A549 (cell line): ENCODE measurements around the gene OR52L1. TPM values are rescaled to one million over a fixed set of nuclear protein-coding genes. Genes with fewer than 3 reads are reported as not detected.

Experiments used
- ATAC-seq, 2 experiments: fragments of 200-7000 bp in 1 of 2; fragments of >200 bp in 1 of 2; cut with Nextera tagmentation in 1 of 2; cut with Tn5 transposase in 1 of 2; 3 replicates each; pipeline versions ENCODE4 v1.8.0 to v1.9.1; 2018 to 2020; ENCODE audit warnings: mild to moderate bottlenecking in 1 of 2, moderate library complexity in 1 of 2
- CTCF ChIA-PET: fragments of 300-600 bp; sonication (Branson Sonifier 250); formaldehyde crosslinking; extraction: SDS; loops from one replicate; lab custom pipeline; 2021; ENCODE audit warnings: antibody characterized with exemption, inconsistent platforms; lab: Yijun Ruan, JAX
- POLR2A ChIA-PET: fragments of 350-600 bp; formaldehyde crosslinking; extraction: SDS; loops from one replicate; lab custom pipeline; 2021; ENCODE audit warnings: antibody characterized with exemption, inconsistent platforms; lab: Yijun Ruan, JAX
- DNase-seq, 2 experiments: peaks; one replicate each; pipeline versions ENCODE4 v3.0.0 to v3.0.0-alpha.2; 2011 to 2016; ENCODE audit warnings: low read depth in 1 of 2, low spot score in 1 of 2
- FAIRE-seq: peaks from 2 replicates; lab custom pipeline; 2011; peaks lifted over from hg19 to GRCh38; lab: Jason Lieb, UNC
- H3K27ac ChIP-seq, 2 experiments: fragments of >200 bp; sonication (Bioruptor Twin); formaldehyde crosslinking; 3 replicates each; pipeline ENCODE4 v1.5.1; 2016 to 2017
- H3K4me1 ChIP-seq: fragments of >200 bp; sonication (Bioruptor Twin); formaldehyde crosslinking; 3 replicates; pipeline ENCODE4 v1.6.1; 2016
- H3K4me2 ChIP-seq: fragments of >200 bp; sonication (Bioruptor Twin); formaldehyde crosslinking; 3 replicates; pipeline ENCODE4 v1.6.1; 2016
- H3K4me3 ChIP-seq: fragments of >200 bp; sonication (Bioruptor Twin); formaldehyde crosslinking; 3 replicates; pipeline ENCODE4 v1.5.1; 2016
- H3K9me3 ChIP-seq: fragments of >200 bp; sonication (Bioruptor Twin); formaldehyde crosslinking; 3 replicates; pipeline ENCODE4 v1.6.1; 2016
- MAFK ChIP-seq: fragments of 450-650 bp; IDR thresholded peaks from 2 replicates; pipeline ENCODE4 v1.6.1; 2014; ENCODE audit not compliant: partially characterized antibody
- POLR2A ChIP-seq: IDR thresholded peaks from 2 replicates; pipeline ENCODE4 v1.6.1; 2012; ENCODE audit warnings: mild to moderate bottlenecking, low read length
- WGBS: methylation state at CpG from one replicate; pipeline ENCODE4 v1.1.6; 2017; ENCODE audit errors: missing lambda C conversion rate; 5-methylcytosine and 5-hydroxymethylcytosine counted together
- polyA plus RNA-seq, 4 experiments: library from polyadenylated mRNA; depleted of rRNA in 3 of 4; stranded (reverse); fragments of >200 nt; fragmentation: RNase III in 1 of 4; extraction: RNeasy Plus Mini Kit Qiagen cat#74134 plus additional on column Dnase treatment in 1 of 4; gene quantifications; 2 replicates in 3 of 4; 3 replicates in 1 of 4; pipeline ENCODE4 v1.2.3, GENCODE V29; 2011 to 2017
- small RNA-seq, 6 experiments: library from RNA; depleted of rRNA; stranded (forward); fragments of <200 nt; gene quantifications; one replicate each; pipeline ENCODE3, GENCODE V24; 2012

The OR52L1 gene
- polyA plus RNA-seq, 2 of the 4 experiments (the other 2 are of a cell fraction) = not detected

DNA sequence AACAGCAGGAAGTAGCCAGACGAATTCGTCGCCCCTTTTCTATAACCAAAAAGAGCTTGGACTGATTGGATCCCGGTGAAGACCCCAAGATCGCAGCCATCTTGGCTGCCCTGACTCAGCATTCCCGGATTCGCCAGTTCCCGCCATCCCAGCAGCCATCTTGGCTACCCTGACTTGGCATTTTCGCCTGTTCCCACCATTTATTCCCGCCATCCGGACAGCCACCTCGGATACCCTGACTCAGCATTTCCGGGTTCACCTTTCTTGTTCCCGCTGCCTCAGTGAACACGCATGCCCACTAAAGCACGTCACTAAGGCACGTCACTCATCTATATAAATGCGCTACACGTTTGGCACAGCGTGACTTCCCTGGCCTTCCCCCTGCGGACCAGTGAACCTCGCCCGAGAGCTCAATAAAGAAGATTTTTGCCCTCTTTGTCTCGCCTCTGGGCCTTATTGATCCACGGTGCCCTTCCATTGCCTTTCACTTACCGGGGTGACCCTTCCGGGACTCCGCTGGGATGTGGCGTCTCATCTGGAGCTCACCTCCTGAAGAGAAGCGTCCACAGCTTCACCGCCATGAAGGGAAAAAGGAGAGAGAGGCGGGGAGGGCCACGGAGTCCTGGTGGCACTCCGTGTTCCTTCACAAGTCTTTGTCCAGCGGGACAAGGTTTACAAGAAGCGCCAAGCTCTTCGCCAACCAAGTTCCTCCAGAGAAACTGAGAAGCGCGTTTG is 48.8 kb downstream of the OR52L1 start:
- POLR2A ChIA-PET = no interaction called here
- no peak overlapping the region for H3K4me2 ChIP-seq
- CTCF ChIA-PET = no interaction called here
- 67% methylated on average over 39 of the region's 39 CpGs for WGBS
- DNase-seq (no peak), ATAC-seq (no peak), FAIRE-seq (no peak)
- H3K4me3 ChIP-seq = no peak overlapping the region
- H3K27ac ChIP-seq = no peak overlapping the region
- no peaks in the 10 kb centered on the region for H3K4me1 ChIP-seq
- TF ChIP-seq POLR2A = no peak
- TF ChIP-seq MAFK = peak; percentile 75
- H3K9me3 ChIP-seq = peaks cover 1% of the 10 kb centered on the region; the same call in 1 of the 3 replicates

Small RNAs within 50 kb of the gene (small RNA-seq; reads per million reads assigned to genes)
- gene RNA5SP329 = 0 reads per million in 6 experiments

Other genes starting within 250 kb of the OR52L1 start
- gene OR52N4, start 232.7 kb downstream of the OR52L1 start, polyA plus RNA-seq (2011; rRNA removed) = not detected in 2 replicates
- gene OR52N4, start 232.7 kb downstream of the OR52L1 start, polyA plus RNA-seq (2017; fragmentation: RNase III; extraction: RNeasy Plus Mini Kit Qiagen cat#74134 plus additional on column Dnase treatment) = not detected in 3 replicates
- not detected in 2 replicates for gene OR52N5, start 203.6 kb downstream of the OR52L1 start, polyA plus RNA-seq (2011; rRNA removed)
- not detected in 3 replicates for gene OR52N5, start 203.6 kb downstream of the OR52L1 start, polyA plus RNA-seq (2017; fragmentation: RNase III; extraction: RNeasy Plus Mini Kit Qiagen cat#74134 plus additional on column Dnase treatment)
- not detected in 2 replicates for gene OR52N1, start 195.7 kb downstream of the OR52L1 start, polyA plus RNA-seq (2011; rRNA removed)
- not detected in 3 replicates for gene OR52N1, start 195.7 kb downstream of the OR52L1 start, polyA plus RNA-seq (2017; fragmentation: RNase III; extraction: RNeasy Plus Mini Kit Qiagen cat#74134 plus additional on column Dnase treatment)
- not detected in 2 replicates for gene OR52N2, start 178.1 kb downstream of the OR52L1 start, polyA plus RNA-seq (2011; rRNA removed)
- gene OR52N2, start 178.1 kb downstream of the OR52L1 start, polyA plus RNA-seq (2017; fragmentation: RNase III; extraction: RNeasy Plus Mini Kit Qiagen cat#74134 plus additional on column Dnase treatment) = not detected in 3 replicates
- not detected in 2 replicates for gene OR52E6, start 145.1 kb downstream of the OR52L1 start, polyA plus RNA-seq (2011; rRNA removed)
- not detected in 3 replicates for gene OR52E6, start 145.1 kb downstream of the OR52L1 start, polyA plus RNA-seq (2017; fragmentation: RNase III; extraction: RNeasy Plus Mini Kit Qiagen cat#74134 plus additional on column Dnase treatment)
- not detected in 2 replicates for gene OR52E8, start 129.3 kb downstream of the OR52L1 start, polyA plus RNA-seq (2011; rRNA removed)
- gene OR52E8, start 129.3 kb downstream of the OR52L1 start, polyA plus RNA-seq (2017; fragmentation: RNase III; extraction: RNeasy Plus Mini Kit Qiagen cat#74134 plus additional on column Dnase treatment) = not detected in 3 replicates
- gene OR52E4, start 106.4 kb downstream of the OR52L1 start, polyA plus RNA-seq (2011; rRNA removed) = not detected in 2 replicates
- not detected in 3 replicates for gene OR52E4, start 106.4 kb downstream of the OR52L1 start, polyA plus RNA-seq (2017; fragmentation: RNase III; extraction: RNeasy Plus Mini Kit Qiagen cat#74134 plus additional on column Dnase treatment)
- not detected in 2 replicates for gene OR52E5, start 93.8 kb downstream of the OR52L1 start, polyA plus RNA-seq (2011; rRNA removed)
- not detected in 3 replicates for gene OR52E5, start 93.8 kb downstream of the OR52L1 start, polyA plus RNA-seq (2017; fragmentation: RNase III; extraction: RNeasy Plus Mini Kit Qiagen cat#74134 plus additional on column Dnase treatment)
- not detected in 2 replicates for gene OR56A3, start 44.7 kb downstream of the OR52L1 start, polyA plus RNA-seq (2011; rRNA removed)
- gene OR56A3, start 44.7 kb downstream of the OR52L1 start, polyA plus RNA-seq (2017; fragmentation: RNase III; extraction: RNeasy Plus Mini Kit Qiagen cat#74134 plus additional on column Dnase treatment) = not detected in 3 replicates
- not detected in 2 replicates for gene OR56A5, start 18.5 kb downstream of the OR52L1 start, polyA plus RNA-seq (2011; rRNA removed)
- not detected in 3 replicates for gene OR56A5, start 18.5 kb downstream of the OR52L1 start, polyA plus RNA-seq (2017; fragmentation: RNase III; extraction: RNeasy Plus Mini Kit Qiagen cat#74134 plus additional on column Dnase treatment)
- gene OR56A4, start 20.0 kb upstream of the OR52L1 start, polyA plus RNA-seq (2011; rRNA removed) = not detected in 2 replicates
- not detected in 3 replicates for gene OR56A4, start 20.0 kb upstream of the OR52L1 start, polyA plus RNA-seq (2017; fragmentation: RNase III; extraction: RNeasy Plus Mini Kit Qiagen cat#74134 plus additional on column Dnase treatment)
- not detected in 2 replicates for gene OR56A1, start 43.8 kb upstream of the OR52L1 start, polyA plus RNA-seq (2011; rRNA removed)
- not detected in 3 replicates for gene OR56A1, start 43.8 kb upstream of the OR52L1 start, polyA plus RNA-seq (2017; fragmentation: RNase III; extraction: RNeasy Plus Mini Kit Qiagen cat#74134 plus additional on column Dnase treatment)
- not detected in 2 replicates for gene OR56B4, start 120.7 kb upstream of the OR52L1 start, polyA plus RNA-seq (2011; rRNA removed)
- gene OR56B4, start 120.7 kb upstream of the OR52L1 start, polyA plus RNA-seq (2017; fragmentation: RNase III; extraction: RNeasy Plus Mini Kit Qiagen cat#74134 plus additional on column Dnase treatment) = not detected in 3 replicates
- gene OR52B2, start 183.3 kb upstream of the OR52L1 start, polyA plus RNA-seq (2011; rRNA removed) = not detected in 2 replicates
- not detected in 3 replicates for gene OR52B2, start 183.3 kb upstream of the OR52L1 start, polyA plus RNA-seq (2017; fragmentation: RNase III; extraction: RNeasy Plus Mini Kit Qiagen cat#74134 plus additional on column Dnase treatment)
- gene OR52W1, start 212.2 kb upstream of the OR52L1 start, polyA plus RNA-seq (2011; rRNA removed) = not detected in 2 replicates
- not detected in 3 replicates for gene OR52W1, start 212.2 kb upstream of the OR52L1 start, polyA plus RNA-seq (2017; fragmentation: RNase III; extraction: RNeasy Plus Mini Kit Qiagen cat#74134 plus additional on column Dnase treatment)
- gene C11orf42, start 218.6 kb upstream of the OR52L1 start, polyA plus RNA-seq (2011; rRNA removed) = not detected in 2 replicates
- gene C11orf42, start 218.6 kb upstream of the OR52L1 start, polyA plus RNA-seq (2017; fragmentation: RNase III; extraction: RNeasy Plus Mini Kit Qiagen cat#74134 plus additional on column Dnase treatment) = not detected in 3 replicates
- 19.4 and 23.9 TPM in 2 replicates for gene FHIP1B, start 247.7 kb upstream of the OR52L1 start, polyA plus RNA-seq (2011; rRNA removed)
- 12.6 to 14.3 TPM (median 13.9 TPM) in 3 replicates for gene FHIP1B, start 247.7 kb upstream of the OR52L1 start, polyA plus RNA-seq (2017; fragmentation: RNase III; extraction: RNeasy Plus Mini Kit Qiagen cat#74134 plus additional on column Dnase treatment)